GM12864 (cell line): ENCODE data around the gene EPHB1.

Experiments
- DNase-seq: peaks from one replicate; pipeline ENCODE4 v3.0.0-alpha.2; 2011; ENCODE audit warnings: low read depth
- H3K4me3 ChIP-seq: 2 replicates; pipeline ENCODE4 v1.5.1; 2011; ENCODE audit warnings: mild to moderate bottlenecking, low read depth, low read length, control low read depth
- CTCF ChIP-seq: IDR thresholded peaks from 2 replicates; pipeline ENCODE4 v1.5.1; 2011; ENCODE audit warnings: low read depth, mild to moderate bottlenecking, moderate library complexity, low read length, control low read depth, inconsistent platforms; ENCODE audit errors: missing control alignments

EPHB1 gene

GRCh38 chr3:135040321-135041240 lies 245.5 kb downstream of the EPHB1 start:
- TF ChIP-seq CTCF, result no peak

GRCh38 chr3:135041601-135042000 lies 246.5 kb downstream of the EPHB1 start:
- H3K4me3 ChIP-seq, result no peak overlapping the region
- TF ChIP-seq CTCF, result no peak
- DNase-seq, result no peak

More at GRCh38 chr3:135040321-135041240, 245.5 kb downstream of the EPHB1 start:
- no peak overlapping the region for H3K4me3 ChIP-seq
- no peak for DNase-seq

- H3K4me3 ChIP-seq, result no peak overlapping the region
- no peak for TF ChIP-seq CTCF
- DNase-seq, result no peak
Observed at GRCh38 chr3:135047061-135047460, 252.0 kb downstream of the EPHB1 start.

- DNase-seq, result no peak
- no peak for TF ChIP-seq CTCF
- H3K4me3 ChIP-seq, result no peak overlapping the region
Observed at GRCh38 chr3:135050536-135050935, 255.5 kb downstream of the EPHB1 start.

GRCh38 chr3:135051409-135051973 lies 256.4 kb downstream of the EPHB1 start:
- no peak for TF ChIP-seq CTCF
- no peak overlapping the region for H3K4me3 ChIP-seq
- DNase-seq, result no peak

- H3K4me3 ChIP-seq, result no peak overlapping the region
- DNase-seq, result no peak
- TF ChIP-seq CTCF, result no peak
Observed at GRCh38 chr3:135055449-135055848, 260.4 kb downstream of the EPHB1 start.
